ENCODE data around the gene SEC11A. TPM values are rescaled to one million over a fixed set of nuclear protein-coding genes. Genes with fewer than 3 reads are reported as not detected.

The SEC11A gene
- 158 and 200 TPM in 2 replicates for total RNA-seq

DNA sequence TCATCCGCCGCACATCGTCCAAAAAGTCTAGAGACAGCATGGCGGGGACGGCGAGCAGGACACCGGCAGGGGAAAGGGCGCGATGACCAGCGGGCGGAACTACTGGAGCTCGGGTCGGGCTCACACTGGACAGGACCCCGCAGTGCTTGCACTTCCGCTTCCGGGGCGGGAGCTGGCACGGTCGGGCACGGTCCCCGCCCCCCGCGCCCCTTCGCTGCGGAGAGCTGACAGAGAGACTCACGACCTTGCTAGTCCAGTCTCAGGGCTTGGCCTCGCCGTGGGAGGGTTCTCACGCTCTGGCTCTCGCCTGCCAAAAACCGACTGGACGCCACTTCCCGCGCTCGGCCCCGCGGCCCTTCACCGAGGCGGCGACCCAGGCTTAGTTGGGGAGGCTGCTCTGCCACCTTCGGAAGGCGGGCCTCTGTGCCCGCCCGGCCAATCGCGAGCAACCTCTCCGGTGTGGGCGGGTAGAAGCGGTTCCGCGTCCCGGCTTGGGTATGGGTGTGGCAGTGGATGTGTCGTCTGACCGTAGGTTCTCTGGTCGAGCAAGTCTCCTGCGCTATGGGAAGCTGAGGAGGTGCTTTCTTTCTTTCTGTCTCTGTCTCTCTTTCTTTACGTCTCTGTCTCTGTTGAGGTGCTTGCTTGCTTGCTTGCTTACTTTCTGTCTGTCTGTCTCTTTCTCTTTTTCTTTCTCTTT lies at the start of gene SEC11A:
TSS of gene SEC11A (minus strand) at position 104 of the 697 bp plus-strand sequence. CDS start at position 40, 64 bp downstream.

DNA sequence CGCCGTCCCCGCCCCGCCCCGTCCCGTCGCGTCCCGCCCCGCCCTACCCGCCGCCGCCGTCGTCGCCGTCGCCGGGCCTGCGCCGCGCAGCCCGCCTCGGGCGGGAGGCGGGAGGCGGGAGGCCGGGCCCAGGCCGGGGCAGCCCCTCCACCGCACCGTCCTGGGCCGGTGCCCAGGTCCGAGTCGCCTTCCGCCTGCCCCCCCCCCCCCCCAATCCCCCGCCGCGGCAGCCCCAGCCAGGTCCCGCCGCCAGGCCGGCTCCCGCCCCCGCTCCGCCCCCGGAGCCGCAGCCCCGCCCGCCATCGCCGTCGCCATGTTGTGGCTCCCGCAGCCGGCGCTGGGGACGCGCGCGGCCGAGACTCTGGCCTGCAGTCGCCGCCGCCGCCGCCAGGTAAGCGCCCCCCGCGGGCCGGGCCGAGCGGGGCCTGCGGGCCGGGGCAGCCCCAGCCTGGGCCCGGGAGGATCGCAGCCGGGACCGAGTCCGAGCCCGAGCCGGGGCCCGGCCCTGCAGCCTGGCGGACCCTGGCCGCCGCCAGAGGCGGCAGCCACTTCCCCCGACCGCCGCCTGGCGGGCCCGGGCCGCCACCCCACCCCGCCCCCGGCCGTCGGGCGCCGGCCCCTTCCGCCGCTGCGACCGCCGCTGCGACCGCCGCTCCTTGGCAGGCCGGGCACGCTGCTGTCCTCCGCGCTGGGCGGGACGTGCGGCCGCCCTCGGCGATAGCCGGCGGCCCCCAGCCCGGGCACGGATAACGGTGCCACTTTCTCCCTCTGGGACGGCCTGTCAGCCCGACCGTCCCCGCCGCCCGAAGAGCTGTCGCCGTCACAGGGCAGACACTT lies 32.6 kb upstream of the SEC11A start, which contains the start of gene ZNF592:
TSS of gene ZNF592 (plus strand) at position 319 of the 837 bp plus-strand sequence. CDS start 34,084 bp downstream, outside the sequence.

DNA sequence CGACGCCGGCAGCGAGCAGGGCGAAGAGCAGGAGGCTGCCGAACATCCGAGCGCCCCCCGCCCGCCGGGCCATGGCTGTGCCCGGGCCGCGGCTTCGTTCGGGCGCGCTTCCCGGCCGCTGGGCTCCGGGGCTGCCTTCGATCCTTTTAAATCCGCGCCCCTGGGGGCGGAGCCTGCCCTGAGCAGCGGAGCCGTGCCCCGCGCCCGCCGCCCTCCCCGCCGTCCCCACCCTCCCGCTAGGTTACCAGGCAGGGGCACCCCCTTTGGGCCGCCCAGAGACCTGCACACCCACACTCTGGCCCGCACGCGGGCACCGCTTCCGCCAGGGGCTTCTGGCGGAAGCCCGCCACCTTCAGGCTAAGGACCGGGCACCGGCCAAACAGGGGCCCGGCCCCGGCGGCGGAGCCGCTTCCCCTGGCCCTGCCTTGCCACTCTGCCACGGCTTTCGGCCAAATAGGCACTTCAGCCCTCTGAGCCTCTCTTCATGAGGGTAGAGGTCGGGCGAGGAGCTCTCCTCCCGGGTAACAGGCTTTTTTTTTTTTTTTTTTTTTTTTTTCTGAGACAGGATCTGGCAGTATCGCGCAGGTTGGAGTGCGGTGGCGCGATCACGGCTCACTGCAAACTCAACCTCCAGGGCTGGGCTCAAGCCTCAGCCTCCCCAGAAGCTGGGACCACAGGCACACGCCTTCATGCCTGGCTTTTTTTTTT lies 57.7 kb downstream of the SEC11A start, which contains the start of gene NMB:
TSS of gene NMB (minus strand) at position 120 of the 708 bp plus-strand sequence. CDS start at position 73, 47 bp downstream.

DNA sequence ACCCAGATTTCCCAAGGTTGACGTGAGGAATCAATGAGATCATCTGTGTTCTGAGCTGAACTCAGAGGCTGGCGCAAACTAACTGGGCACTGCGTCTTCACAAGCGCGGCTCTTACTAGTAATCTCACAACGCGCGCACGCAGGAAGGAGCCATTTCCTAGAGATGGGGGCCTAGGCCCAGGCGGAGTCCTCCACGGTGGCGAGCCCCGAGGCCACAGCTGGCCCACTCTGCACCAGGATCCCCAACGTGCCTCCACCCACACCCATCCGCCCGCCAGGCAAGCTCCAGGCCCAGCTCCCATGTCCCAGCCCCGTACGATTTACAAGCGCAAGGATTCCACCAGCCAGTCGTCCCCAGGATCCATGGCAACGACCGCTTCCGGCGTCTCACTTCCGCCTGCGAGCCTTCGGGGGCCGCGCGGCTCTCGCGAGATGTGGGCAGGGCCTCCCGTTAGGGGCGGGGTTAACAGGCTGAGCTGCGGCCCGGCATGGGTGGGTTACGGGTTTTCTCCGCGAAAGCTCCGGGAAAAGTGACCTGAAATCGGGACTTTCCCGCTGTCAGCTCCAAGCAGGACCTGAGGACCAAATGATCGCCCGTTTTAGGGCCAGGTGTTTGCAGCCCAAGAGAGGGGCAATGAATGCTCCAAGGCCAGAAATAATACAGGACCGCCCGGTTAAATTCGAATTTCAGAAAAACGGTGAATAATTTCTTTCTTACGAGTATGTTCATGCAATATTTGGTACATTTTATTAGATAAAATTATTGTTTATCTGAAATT lies 61.8 kb downstream of the SEC11A start, which contains the start of gene WDR73:
TSS of gene WDR73 (minus strand) at position 374 of the 779 bp plus-strand sequence. CDS start at position 365, 9 bp downstream.

Other genes with a start within 250 kb of the SEC11A start
- 6.5 and 8.4 TPM in 2 replicates for gene ZSCAN2, start 115.1 kb downstream of the SEC11A start, total RNA-seq
- gene WDR73, start 61.9 kb downstream of the SEC11A start, total RNA-seq = 28.5 and 32.3 TPM in 2 replicates
- gene NMB, start 57.9 kb downstream of the SEC11A start, total RNA-seq = 4.9 and 7.1 TPM in 2 replicates
- gene ZNF592, start 32.5 kb upstream of the SEC11A start, total RNA-seq = 8.6 and 10.6 TPM in 2 replicates
- 4.3 and 26.4 TPM in 2 replicates for gene ALPK3, start 101.2 kb upstream of the SEC11A start, total RNA-seq
- 0.10 TPM in 1 of 2 replicates, not detected in the other for gene SLC28A1, start 168.5 kb upstream of the SEC11A start, total RNA-seq